AG09319 (cell line): ENCODE results near the gene DUXA.
A peak's percentile ranks its signal among the peaks of the same experiment; 100 is the strongest.
"Not testable (repeated sequence)": the region's sequence is repeated elsewhere in the genome, so short reads cannot be mapped to it uniquely, and the experiment has no call there.

Source experiments
- DNase-seq: peaks from one replicate; pipeline ENCODE4 v3.0.0-alpha.2; 2010; ENCODE audit warnings: low read depth; ENCODE audit errors: extremely low read depth
- CTCF ChIP-seq: IDR thresholded peaks from 2 replicates; pipeline ENCODE4 v1.5.1; 2011; ENCODE audit warnings: low read depth, mild to moderate bottlenecking, inconsistent platforms, low read length, moderate library complexity

DUXA gene

GRCh38 chr19:57167385-57167784, at the start of gene DUXA:
Gene DUXA (minus strand): TSS chr19:57167485. CDS start chr19:57167443, 42 bp downstream.
- no peak for TF ChIP-seq CTCF
- DNase-seq: no peak

GRCh38 chr19:57212109-57212508, 44.8 kb upstream of the DUXA start:
- TF ChIP-seq CTCF: no peak
- no peak for DNase-seq

- no peak for DNase-seq
Observed at GRCh38 chr19:57210381-57210780, 43.1 kb upstream of the DUXA start.

GRCh38 chr19:57202160-57202559, 34.9 kb upstream of the DUXA start:
- TF ChIP-seq CTCF: no peak
- DNase-seq: no peak

More at GRCh38 chr19:57210381-57210780, 43.1 kb upstream of the DUXA start:
- TF ChIP-seq CTCF: no peak

- DNase-seq: not testable (repeated sequence)
Observed at GRCh38 chr19:57197874-57198273, 30.6 kb upstream of the DUXA start.

GRCh38 chr19:57192993-57193392, 25.7 kb upstream of the DUXA start:
- DNase-seq: no peak
- TF ChIP-seq CTCF: no peak

GRCh38 chr19:57192077-57192420, 24.8 kb upstream of the DUXA start:
- no peak for TF ChIP-seq CTCF
- no peak for DNase-seq

- no peak for TF ChIP-seq CTCF
- DNase-seq: peak; percentile 50
Observed at GRCh38 chr19:57191141-57192076, 24.1 kb upstream of the DUXA start, which contains the start of gene ZNF264. Gene ZNF264 (plus strand): TSS chr19:57191500. CDS start chr19:57191914, 414 bp downstream.
